Stimulated activated CD4-positive, alpha-beta T cell treated with anti-CD3 and anti-CD28 coated beads, Interleukin-12 subunit alpha, Interleukin-12 subunit beta, amount 100 ng/mL, for 24 hours (primary cell): ENCODE measurements around the gene SUCNR1.
"Not testable (repeated sequence)": the region's sequence is repeated elsewhere in the genome, so short reads cannot be mapped to it uniquely, and the experiment has no call there.

Source experiments
- DNase-seq, 2 experiments: peaks; one replicate each; pipeline ENCODE4 v3.0.0-alpha.2; 2020; ENCODE audit warnings: low read depth in 2 of 2

Gene SUCNR1

GRCh38 chr3:151873398-151873797 is at the start of gene SUCNR1:
SUCNR1 (plus strand) TSS chr3:151873643; CDS start chr3:151879893, 6,250 bp downstream.
- no peak for DNase-seq

GRCh38 chr3:151827816-151828215 is 45.6 kb upstream of the SUCNR1 start:
- DNase-seq, result no peak

GRCh38 chr3:151835751-151836525 is 37.5 kb upstream of the SUCNR1 start:
- no peak for DNase-seq

- no peak for DNase-seq
Measured at GRCh38 chr3:151837057-151837456, 36.4 kb upstream of the SUCNR1 start.

GRCh38 chr3:151838574-151839312 is 34.7 kb upstream of the SUCNR1 start:
- DNase-seq, result peak in 1 of 2 experiments; percentile 2

- DNase-seq, result no peak
Measured at GRCh38 chr3:151839313-151839631, 34.2 kb upstream of the SUCNR1 start.

GRCh38 chr3:151841801-151842200 is 31.6 kb upstream of the SUCNR1 start:
- DNase-seq, result no peak

- no peak for DNase-seq
Measured at GRCh38 chr3:151843275-151843674, 30.2 kb upstream of the SUCNR1 start.

GRCh38 chr3:151845306-151845905 is 28.0 kb upstream of the SUCNR1 start:
- no peak for DNase-seq

GRCh38 chr3:151850065-151850464 is 23.4 kb upstream of the SUCNR1 start:
- not testable (repeated sequence) for DNase-seq

GRCh38 chr3:151852074-151852811 is 21.2 kb upstream of the SUCNR1 start:
- DNase-seq, result no peak

GRCh38 chr3:151856118-151856517 is 17.3 kb upstream of the SUCNR1 start:
- DNase-seq, result no peak

- no peak for DNase-seq
Measured at GRCh38 chr3:151856641-151857040, 16.8 kb upstream of the SUCNR1 start.

GRCh38 chr3:151859233-151859673 is 14.2 kb upstream of the SUCNR1 start:
- no peak for DNase-seq

GRCh38 chr3:151859905-151860304 is 13.5 kb upstream of the SUCNR1 start:
- no peak for DNase-seq

- no peak for DNase-seq
Measured at GRCh38 chr3:151863611-151864010, 9.8 kb upstream of the SUCNR1 start.

GRCh38 chr3:151864423-151865101 is 8.9 kb upstream of the SUCNR1 start:
- no peak for DNase-seq

GRCh38 chr3:151866711-151867410 is 6.6 kb upstream of the SUCNR1 start:
- DNase-seq, result no peak

GRCh38 chr3:151867666-151868065 is 5.8 kb upstream of the SUCNR1 start:
- DNase-seq, result no peak

GRCh38 chr3:151869181-151869580 is 4.3 kb upstream of the SUCNR1 start:
- DNase-seq, result no peak
